SK-N-SH (cell line): ENCODE measurements around the gene ADAMTS13. TPM values are rescaled to one million over a fixed set of nuclear protein-coding genes. Genes with fewer than 3 reads are reported as not detected.

ENCODE experiments used
- CTCF ChIA-PET: fragments of 300-600, 350-600 bp; formaldehyde crosslinking; extraction: SDS; loops from one replicate; lab custom pipeline; 2021; lab: Yijun Ruan, JAX
- POLR2A ChIA-PET: fragments of 350-600 bp; sonication (Branson Sonifier 250); formaldehyde crosslinking; extraction: SDS; loops from one replicate; lab custom pipeline; 2020; ENCODE audit warnings: antibody characterized with exemption, inconsistent platforms; lab: Yijun Ruan, JAX
- DNase-seq: peaks from one replicate; pipeline ENCODE4 v3.0.0; 2012
- H2AFZ ChIP-seq: fragments of 200-600 bp; sonication (generic); 2 replicates; pipeline ENCODE4 v1.8.1; 2016; ENCODE audit warnings: antibody characterized with exemption, mild to moderate bottlenecking, low read depth
- H3F3A ChIP-seq: fragments of 200-600 bp; sonication (generic); replicated peaks from 2 replicates; pipeline ENCODE3; 2016; ENCODE audit warnings: antibody characterized with exemption, mild to moderate bottlenecking; ENCODE audit not compliant: insufficient read depth
- H3K27ac ChIP-seq, 2 experiments: fragments of 200-500 bp in 1 of 2; fragments of 200-600 bp in 1 of 2; sonication (Bioruptor generic) in 1 of 2; sonication (generic), shearing (Covaris generic) in 1 of 2; 2 replicates each; pipeline versions ENCODE4 v1.5.1 to v1.6.1; 2014 to 2016; ENCODE audit warnings: low read depth in 2 of 2, inconsistent platforms in 1 of 2, low read length in 1 of 2, mild to moderate bottlenecking in 1 of 2, mixed read lengths in 1 of 2
- H3K27me3 ChIP-seq: fragments of 200-600 bp; sonication (generic), shearing (Covaris generic); 2 replicates; pipeline ENCODE4 v1.6.1; 2016; ENCODE audit warnings: mixed run types; ENCODE audit not compliant: insufficient read depth
- H3K36me3 ChIP-seq, 2 experiments: fragments of 200-500 bp in 1 of 2; fragments of 200-600 bp in 1 of 2; sonication (Bioruptor generic) in 1 of 2; sonication (generic) in 1 of 2; replicated peaks in 1 of 2; 2 replicates each; pipeline versions ENCODE3 to v1.5.1; 2014 to 2016; ENCODE audit warnings: low read length in 1 of 2, mild to moderate bottlenecking in 1 of 2; ENCODE audit not compliant: insufficient read depth in 2 of 2, control insufficient read depth in 1 of 2
- H3K4me1 ChIP-seq, 2 experiments: fragments of 200-500 bp in 1 of 2; fragments of 200-600 bp in 1 of 2; sonication (Bioruptor generic) in 1 of 2; sonication (generic), shearing (Covaris generic) in 1 of 2; 2 replicates each; pipeline versions ENCODE4 v1.5.1 to v1.6.1; 2014 to 2016; ENCODE audit warnings: low read depth in 1 of 2, low read length in 1 of 2, mixed run types in 1 of 2; ENCODE audit not compliant: insufficient read depth in 2 of 2, control insufficient read depth in 1 of 2
- H3K4me2 ChIP-seq: fragments of 200-600 bp; sonication (generic), shearing (Covaris generic); 2 replicates; pipeline ENCODE4 v1.6.1; 2017; ENCODE audit warnings: mixed run types
- H3K4me3 ChIP-seq, 2 experiments: fragments of 200-500 bp in 1 of 2; fragments of 200-600 bp in 1 of 2; sonication (Bioruptor generic) in 1 of 2; sonication (generic), shearing (Covaris generic) in 1 of 2; 2 replicates each; pipeline versions ENCODE4 v1.5.1 to v1.8.1; 2014 to 2016; ENCODE audit warnings: low read depth in 2 of 2, inconsistent platforms in 1 of 2, low read length in 1 of 2, mild to moderate bottlenecking in 1 of 2, mixed read lengths in 1 of 2, moderate library complexity in 1 of 2
- H3K79me2 ChIP-seq: fragments of 200-600 bp; sonication (generic); 2 replicates; pipeline ENCODE4 v1.8.1; 2017; ENCODE audit warnings: mild to moderate bottlenecking; ENCODE audit not compliant: insufficient read depth
- H3K9ac ChIP-seq: fragments of 200-600 bp; sonication (generic); 2 replicates; pipeline ENCODE4 v1.6.1; 2017; ENCODE audit warnings: mixed run types
- H3K9me2 ChIP-seq: fragments of 200-600 bp; sonication (generic); 2 replicates; pipeline ENCODE4 v1.6.1; 2017; ENCODE audit warnings: mixed run types
- H3K9me3 ChIP-seq: fragments of 200-600 bp; sonication (generic); 2 replicates; pipeline ENCODE4 v1.6.1; 2017; ENCODE audit warnings: mixed run types, mild to moderate bottlenecking, moderate library complexity
- H4K20me1 ChIP-seq: fragments of 200-600 bp; sonication (generic); 2 replicates; pipeline ENCODE4 v1.6.1; 2017; ENCODE audit warnings: mild to moderate bottlenecking, mixed run types; ENCODE audit not compliant: insufficient read depth
- CTCF ChIP-seq: fragments of 200-600 bp; sonication (generic); IDR thresholded peaks from 2 replicates; pipeline ENCODE4 v1.6.1; 2017; ENCODE audit warnings: antibody characterized with exemption, mild to moderate bottlenecking, moderate library complexity
- ELF1 ChIP-seq: IDR thresholded peaks from 2 replicates; pipeline ENCODE4 v1.4.0; 2012
- EZH2phosphoT487 ChIP-seq: fragments of 200-600 bp; sonication (generic); IDR thresholded peaks from 2 replicates; pipeline ENCODE4 v1.6.1; 2017; ENCODE audit warnings: low read depth, mixed run types, mild to moderate bottlenecking, antibody characterized with exemption, moderate library complexity, borderline replicate concordance
- FOXM1 ChIP-seq: IDR thresholded peaks from 2 replicates; pipeline ENCODE4 v1.4.0; 2012; ENCODE audit warnings: low read depth, mild to moderate bottlenecking
- GATA2 ChIP-seq: sonication (generic); formaldehyde crosslinking; IDR thresholded peaks from 2 replicates; pipeline ENCODE4 v1.5.0; 2020; ENCODE audit warnings: mild to moderate bottlenecking, missing genetic modification reagents
- IRF3 ChIP-seq: fragments of 150-350 bp; IDR thresholded peaks from 2 replicates; pipeline ENCODE4 v1.6.1; 2016; ENCODE audit warnings: mild to moderate bottlenecking, low read depth, low read length
- MAX ChIP-seq: IDR thresholded peaks from 2 replicates; pipeline ENCODE4 v1.4.0; 2012; ENCODE audit warnings: low read depth
- MEF2A ChIP-seq: IDR thresholded peaks from 2 replicates; pipeline ENCODE4 v1.4.0; 2012; ENCODE audit warnings: low read depth, borderline replicate concordance
- MXI1 ChIP-seq: IDR thresholded peaks from 2 replicates; pipeline ENCODE4 v1.6.1; 2012; ENCODE audit warnings: mild to moderate bottlenecking, low read depth, low read length, improper control_type of control experiment
- NFIC ChIP-seq: IDR thresholded peaks from 2 replicates; pipeline ENCODE4 v1.4.0; 2012; ENCODE audit warnings: borderline replicate concordance
- POLR2AphosphoS5 ChIP-seq: IDR thresholded peaks from 2 replicates; pipeline ENCODE4 v1.6.1; 2012; ENCODE audit warnings: low read depth, low read length
- RCOR1 ChIP-seq: fragments of 150-350 bp; IDR thresholded peaks from 2 replicates; pipeline ENCODE4 v1.6.1; 2017; ENCODE audit warnings: antibody characterized with exemption, low read length
- RXRA ChIP-seq: IDR thresholded peaks from 2 replicates; pipeline ENCODE4 v1.4.0; 2012; ENCODE audit warnings: low read depth, mild to moderate bottlenecking, borderline replicate concordance
- SIN3A ChIP-seq: IDR thresholded peaks from 2 replicates; pipeline ENCODE4 v1.6.1; 2012; ENCODE audit warnings: low read depth, mild to moderate bottlenecking, low read length, moderate library complexity, borderline replicate concordance
- SMC3 ChIP-seq: IDR thresholded peaks from 2 replicates; pipeline ENCODE4 v1.6.1; 2012; ENCODE audit warnings: low read depth, low read length, improper control_type of control experiment
- TAF1 ChIP-seq: IDR thresholded peaks from 2 replicates; pipeline ENCODE4 v1.6.1; 2012; ENCODE audit warnings: low read depth, mild to moderate bottlenecking, low read length, moderate library complexity, borderline replicate concordance
- TCF12 ChIP-seq: IDR thresholded peaks from 2 replicates; pipeline ENCODE4 v1.4.0; 2012
- TEAD4 ChIP-seq: IDR thresholded peaks from 2 replicates; pipeline ENCODE4 v1.4.0; 2012; ENCODE audit warnings: mild to moderate bottlenecking, borderline replicate concordance; ENCODE audit not compliant: insufficient read depth
- YY1 ChIP-seq: IDR thresholded peaks from 2 replicates; pipeline ENCODE4 v1.4.0; 2012; ENCODE audit warnings: low read depth, mild to moderate bottlenecking
- WGBS: methylation state at CpG from one replicate; pipeline ENCODE4 v1.1.6; 2017; ENCODE audit warnings: low lambda C conversion rate; 5-methylcytosine and 5-hydroxymethylcytosine counted together
- polyA plus RNA-seq, 3 experiments: library from polyadenylated mRNA; depleted of rRNA; stranded (reverse); fragments of >200 nt; gene quantifications; 2 replicates each; pipeline ENCODE4 v1.2.3, GENCODE V29; 2012

Gene ADAMTS13
- polyA plus RNA-seq, 1 of the 3 experiments (the other 2 are of a cell fraction) = 10.6 TPM

DNA sequence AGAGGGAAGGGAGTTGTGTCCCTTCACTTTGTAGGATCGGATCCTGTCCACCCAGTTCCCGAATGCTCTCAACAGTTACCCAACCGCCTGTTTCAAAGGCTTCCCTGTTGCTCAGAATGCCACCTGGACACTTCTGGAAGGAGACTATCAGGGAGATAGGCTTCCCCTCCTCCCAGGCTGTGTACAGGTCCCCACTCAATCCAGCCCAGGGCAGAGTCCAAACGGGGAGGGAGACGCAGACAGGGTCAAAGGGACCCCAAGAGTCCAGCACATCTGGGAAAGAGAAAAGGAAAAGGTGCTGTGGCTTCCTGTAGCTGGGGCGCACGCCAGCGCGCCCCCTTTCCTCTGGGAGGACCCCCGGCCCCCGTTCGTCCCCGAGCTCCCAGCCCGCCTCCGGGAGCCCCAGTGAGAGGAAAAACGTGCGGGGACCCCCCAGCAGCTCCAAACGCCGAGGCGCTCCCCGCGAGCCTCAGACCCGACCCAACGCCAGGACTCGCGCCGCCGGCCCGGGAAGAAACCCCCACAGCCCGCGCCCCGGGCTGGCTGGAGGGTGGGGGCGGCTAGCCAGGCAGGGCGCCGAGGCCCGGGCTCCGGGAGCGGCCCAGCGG lies 46.9 kb upstream of the ADAMTS13 start:
- Histone ChIP-seq H3K27ac (peak overlapping the region; percentile 67 to 90), H3K27me3 (no peaks in the 10 kb centered on the region), H4K20me1 (peaks cover 50% of the 10 kb centered on the region)
- CTCF ChIA-PET = interaction anchor here (0.6 to 1.4 kb wide), 5 partner anchors 9 to 28 kb away, joined by 3 to 7 read pairs (median 3); no protein-coding TSS in a partner anchor
- TF ChIP-seq NFIC (no peak), EZH2phosphoT487 (no peak), MAX (no peak), RCOR1 (no peak), RXRA (no peak), MXI1 (peak; percentile 31), MEF2A (no peak), TAF1 (no peak; the same call in 1 of the 2 replicates), YY1 (peak; percentile 7; the same call in 1 of the 2 replicates), CTCF (peak; percentile 29; the same call in 1 of the 2 replicates), ELF1 (peak; percentile 44; the same call in 1 of the 2 replicates), SIN3A (peak; percentile 5; the same call in 1 of the 2 replicates), FOXM1 (no peak), SMC3 (no peak), POLR2AphosphoS5 (no peak), TCF12 (no peak), IRF3 (no peak), GATA2 (no peak), TEAD4 (no peak)
- TF ChIP-seq, all 33 proteins: peak for 5
- H3K4me1 ChIP-seq = peaks cover 5 to 18% of the 10 kb centered on the region in 2 experiments; a peak in 3 of 4 replicates
- H3K4me2 ChIP-seq = peak overlapping the region; percentile 93
- WGBS = 0% methylated on average over 7 of the region's 39 CpGs
- peak; percentile 82 for DNase-seq
- no peaks in the 10 kb centered on the region for H3K9me3 ChIP-seq
- H3K36me3 ChIP-seq = peaks cover 25% of the 10 kb centered on the region in 2 experiments
- POLR2A ChIA-PET = interaction anchor here (0.7 to 0.9 kb wide), 2 partner anchors 19 to 363 kb away, joined by 3 read pairs; partner anchors contain the start of genes SARDH, SURF1 and SURF2
- H3K9ac ChIP-seq = peak overlapping the region; percentile 99
- H3K9me2 ChIP-seq = no peaks in the 10 kb centered on the region
- peaks cover 9% of the 10 kb centered on the region for H3F3A ChIP-seq
- H2AFZ ChIP-seq = no peak overlapping the region
- peaks cover 60% of the 10 kb centered on the region for H3K79me2 ChIP-seq
- peak overlapping the region; percentile 88 to 100 for H3K4me3 ChIP-seq
